GM21367 (cell line): ENCODE measurements around the gene ABCC5.
"Not testable (repeated sequence)": the region's sequence is repeated elsewhere in the genome, so short reads cannot be mapped to it uniquely, and the experiment has no call there.

ENCODE experiments used
- ATAC-seq: cut with Tn5 transposase; IDR thresholded peaks from one replicate; pipeline ENCODE4 v1.9.1; 2021; ENCODE audit not compliant: unreplicated experiment

The ABCC5 gene

DNA sequence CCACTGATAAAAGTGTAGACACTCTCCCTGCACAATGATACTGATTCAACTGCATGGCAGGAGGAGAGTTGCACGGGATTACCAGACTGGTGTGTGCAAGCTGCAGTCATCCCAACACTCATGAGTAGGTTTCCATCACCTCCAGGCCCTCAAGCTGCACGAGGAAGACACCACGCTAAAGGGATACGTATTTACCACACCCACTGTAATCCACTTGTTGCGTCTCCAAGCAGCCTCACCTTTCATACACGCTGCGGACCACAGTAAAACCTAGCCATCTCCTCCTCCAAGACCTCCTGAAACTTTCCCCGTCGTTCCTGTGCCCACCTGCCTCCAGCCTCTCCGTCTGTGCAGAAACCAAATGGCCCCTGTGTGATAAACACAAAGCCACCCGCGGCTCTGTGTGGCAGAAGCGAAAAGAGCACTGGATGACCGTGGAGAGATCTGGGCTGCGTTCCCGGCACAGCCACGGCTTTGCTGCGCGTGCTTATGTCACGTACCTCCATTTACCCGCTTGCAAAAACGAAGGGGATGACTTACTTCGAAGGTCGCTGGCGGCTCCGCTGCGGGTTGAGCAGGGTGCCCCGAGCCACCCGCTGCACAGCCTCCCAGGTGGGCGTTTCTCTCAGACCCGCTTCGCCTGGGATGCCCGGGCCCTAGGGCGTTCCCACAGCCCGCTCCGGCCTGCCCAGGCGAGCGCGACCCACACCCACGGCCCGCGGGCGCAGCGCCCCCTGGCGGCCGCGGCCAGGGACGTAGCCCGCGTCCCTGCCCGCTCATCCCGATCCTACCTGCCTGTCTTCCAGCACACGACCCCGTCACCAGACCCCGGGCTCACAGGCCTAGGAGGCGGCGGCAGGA, 643 bp downstream of the ABCC5 start:
- ATAC-seq, result peak; percentile 58

DNA sequence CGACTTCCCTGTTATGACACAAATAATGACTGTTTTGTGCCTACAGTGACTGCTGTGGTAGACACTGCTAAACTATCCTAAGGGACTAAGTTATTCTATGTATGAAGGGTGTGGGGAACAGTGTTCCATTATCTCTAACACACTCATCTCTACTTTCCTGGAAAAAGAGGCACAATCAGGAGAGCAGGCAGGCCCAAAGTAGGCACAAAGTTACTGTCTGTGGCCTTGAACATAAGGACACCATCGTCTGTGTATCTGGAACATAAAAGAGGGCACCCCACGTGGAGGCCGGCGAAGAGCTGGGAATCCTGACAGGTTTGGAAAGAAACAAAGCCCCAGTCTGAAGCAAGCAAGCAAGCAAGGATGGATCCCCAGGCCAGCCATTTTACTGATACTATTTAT, 1.5 kb downstream of the ABCC5 start:
- no peak for ATAC-seq

DNA sequence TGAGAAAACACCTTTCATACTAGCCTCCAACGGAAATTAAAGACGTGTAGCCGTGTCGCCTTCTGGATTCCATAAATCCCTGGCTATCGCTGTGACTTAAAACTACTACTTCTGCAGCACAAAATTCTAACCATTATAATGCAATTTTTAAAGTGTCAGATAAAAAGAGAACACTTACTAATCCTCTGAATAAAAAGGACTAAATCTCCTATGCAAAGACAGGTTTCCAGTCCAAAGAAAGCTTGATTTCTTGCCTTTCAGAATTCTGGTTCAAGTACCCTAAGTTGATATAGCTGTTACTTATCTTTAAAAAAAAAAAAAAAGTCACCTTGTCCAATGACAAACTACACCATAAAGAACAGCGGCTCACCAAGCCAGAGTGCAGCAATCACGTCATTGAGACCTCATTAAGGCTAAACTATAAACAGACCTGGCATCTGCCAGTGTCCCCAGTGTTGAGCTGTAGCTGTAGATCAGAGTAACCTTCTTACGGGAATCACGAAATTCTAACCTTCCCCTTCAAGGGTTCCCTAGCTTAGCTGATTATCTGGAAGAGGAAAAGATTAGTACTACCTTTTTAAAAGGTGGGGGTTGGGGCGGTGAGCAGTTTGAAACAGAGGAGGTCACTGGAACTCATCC, 2.2 kb downstream of the ABCC5 start:
- no peak for ATAC-seq

DNA sequence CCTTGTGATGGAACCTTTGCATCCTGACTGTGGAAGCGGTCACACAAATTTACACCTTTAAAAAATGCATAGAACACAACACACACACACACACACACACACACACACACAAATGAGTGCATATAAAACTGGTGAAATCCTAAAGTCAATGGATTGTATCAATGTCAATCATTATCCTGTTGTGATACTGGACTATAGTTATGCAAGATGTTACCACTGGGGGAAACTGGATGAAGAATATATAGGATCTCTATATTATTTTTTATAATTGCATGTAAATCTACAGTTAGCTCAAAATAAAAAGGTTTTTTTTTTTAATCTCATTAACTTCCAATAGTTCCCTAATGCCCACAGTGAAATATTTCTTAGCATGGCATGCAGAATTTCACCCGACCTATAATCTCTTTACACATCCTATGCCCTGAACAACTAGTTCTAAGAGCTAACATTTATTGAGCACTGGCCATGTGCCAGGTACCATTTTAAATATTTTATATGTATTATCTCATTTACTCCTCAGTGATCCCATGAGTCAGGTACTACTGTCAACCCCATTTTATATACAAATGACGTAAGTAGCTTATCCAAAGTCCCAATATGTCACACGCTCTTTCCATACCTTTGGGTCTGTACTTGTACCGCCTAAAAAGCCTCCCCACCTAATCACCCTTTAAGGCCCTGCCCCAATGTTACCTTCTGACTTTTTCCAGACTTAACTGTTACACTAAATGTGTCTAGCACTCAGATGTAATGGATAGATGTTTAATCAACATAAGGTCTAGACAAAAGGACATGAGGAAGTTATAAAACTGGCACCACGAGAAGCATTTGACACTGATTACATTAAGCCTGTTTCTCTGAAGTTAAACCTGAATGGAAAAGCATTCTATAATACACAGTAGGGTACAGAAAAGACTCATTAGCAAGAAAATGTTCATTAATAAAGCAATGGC, 5.5 kb downstream of the ABCC5 start:
- no peak for ATAC-seq

DNA sequence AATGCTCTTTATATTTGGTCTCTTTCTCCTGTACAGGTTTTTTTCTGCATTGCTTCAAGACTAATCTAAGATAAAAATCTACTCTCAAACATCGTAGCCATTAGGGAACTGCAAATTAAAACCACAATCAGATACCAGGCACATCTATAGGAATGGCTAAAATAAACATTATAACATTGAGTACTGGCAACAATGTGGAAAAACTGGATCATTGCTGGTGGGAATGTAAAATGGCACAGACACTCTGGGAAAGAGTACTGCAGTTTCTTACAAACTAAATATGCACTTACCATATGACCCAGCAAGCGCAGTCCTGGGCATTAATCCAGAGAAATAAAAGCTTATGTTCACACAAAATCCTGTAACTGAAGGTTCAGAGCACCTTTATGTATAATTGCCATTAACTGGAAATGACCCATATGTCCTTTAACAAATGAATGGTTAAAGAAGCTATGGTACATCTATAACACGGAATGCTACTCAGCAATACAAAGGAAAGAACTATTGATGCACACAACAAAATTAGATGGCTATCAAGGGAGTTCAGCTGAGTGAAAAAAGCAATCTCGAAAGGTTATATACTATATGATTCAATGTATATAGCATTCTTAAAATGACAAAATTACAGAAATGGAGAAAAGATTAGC, 6.3 kb downstream of the ABCC5 start:
- no peak for ATAC-seq

DNA sequence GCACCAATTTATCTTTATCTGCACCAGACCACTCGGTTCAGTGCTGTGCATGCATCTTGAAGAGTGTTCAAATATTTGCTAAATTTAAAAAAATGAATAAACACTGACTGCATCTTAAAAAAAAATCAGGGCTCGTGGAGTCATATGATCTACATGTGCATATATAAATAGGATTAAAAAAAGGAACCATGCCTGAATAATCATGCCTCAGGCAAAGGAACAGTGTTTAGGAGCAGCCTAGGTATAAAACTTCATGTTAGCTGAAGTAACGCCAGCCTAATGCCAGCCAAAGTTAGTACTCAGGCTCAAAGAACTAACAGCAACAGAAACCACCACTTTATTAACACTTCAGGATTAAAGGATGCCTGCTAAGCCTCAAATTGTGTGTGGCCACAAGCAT, 9.5 kb downstream of the ABCC5 start:
- ATAC-seq, result no peak

DNA sequence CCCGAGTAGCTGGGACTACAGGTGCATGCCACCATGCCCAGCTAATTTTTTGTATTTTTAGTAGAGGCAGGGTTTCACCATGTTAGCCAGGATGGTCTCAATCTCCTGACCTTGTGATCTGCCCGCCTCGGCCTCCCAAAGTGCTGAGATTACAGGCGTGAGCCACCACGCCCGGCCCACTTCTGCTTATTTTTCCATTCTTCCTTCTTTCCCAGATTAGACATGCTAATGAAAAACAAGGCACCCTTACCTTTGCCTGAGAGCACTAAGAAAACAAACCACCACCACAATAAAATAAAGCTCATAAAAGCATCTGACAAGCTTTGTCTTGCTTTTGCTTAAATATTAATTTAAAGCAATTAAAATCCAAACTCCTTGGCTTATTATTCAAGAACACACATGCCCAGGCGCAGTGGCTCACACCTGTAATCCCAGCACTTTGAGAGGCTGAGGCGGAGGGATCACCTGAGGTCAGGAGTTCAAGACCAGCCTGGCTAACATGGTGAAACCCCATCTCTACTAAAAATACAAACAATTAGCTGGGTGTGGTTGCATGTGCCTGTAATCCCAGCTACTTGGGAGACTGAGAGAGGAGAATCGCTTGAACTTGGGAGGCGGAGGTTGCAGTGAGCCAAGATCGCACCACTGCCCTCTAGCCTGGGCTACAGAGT, 10.4 kb downstream of the ABCC5 start:
- not testable (repeated sequence) for ATAC-seq

DNA sequence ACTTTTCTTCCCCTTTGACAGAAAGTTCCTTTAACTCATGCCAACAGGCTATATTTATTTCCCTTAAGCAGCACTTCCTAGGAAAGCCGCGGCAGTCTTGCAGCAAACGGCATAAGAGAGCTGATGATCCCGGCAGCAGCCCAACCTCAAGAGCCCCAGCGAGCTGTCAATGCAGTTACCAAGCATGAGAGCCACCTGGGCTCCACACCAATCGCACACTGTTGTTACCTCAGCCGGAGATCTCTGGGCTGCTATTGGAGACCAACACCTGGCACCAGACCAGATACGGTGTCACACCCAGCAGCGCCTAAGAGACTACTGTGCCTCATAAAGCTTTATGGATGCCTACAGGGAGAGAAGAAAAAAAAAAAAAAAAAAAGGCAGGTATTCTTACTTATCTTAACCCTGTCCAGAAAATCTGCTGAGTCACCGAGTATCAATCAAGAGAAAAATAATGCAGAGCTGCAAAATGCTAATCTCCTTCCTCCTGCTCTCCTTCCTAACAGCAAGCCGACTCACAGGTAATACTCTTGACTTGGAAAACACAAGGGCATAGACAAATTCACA, 11.7 kb downstream of the ABCC5 start:
- ATAC-seq, result peak; percentile 71

DNA sequence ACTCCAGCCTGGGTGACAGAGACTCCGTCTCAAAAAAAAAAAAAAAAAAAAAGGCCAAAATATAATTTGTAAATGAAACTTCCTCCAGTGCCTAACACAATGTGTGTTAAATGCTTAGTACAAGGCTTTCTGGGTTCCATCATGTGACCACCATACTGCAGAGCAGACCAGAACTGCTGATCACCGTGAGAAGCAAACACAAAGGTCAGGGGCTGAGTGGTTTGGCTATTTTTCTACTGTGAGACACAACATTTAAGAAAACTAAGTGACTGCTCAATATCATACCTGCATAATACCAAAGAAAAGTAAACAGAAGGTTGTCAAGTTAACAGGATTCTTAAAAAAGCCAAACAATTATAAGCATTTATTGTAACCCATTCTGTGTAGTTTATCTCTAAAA, 13.2 kb downstream of the ABCC5 start:
- no peak for ATAC-seq

DNA sequence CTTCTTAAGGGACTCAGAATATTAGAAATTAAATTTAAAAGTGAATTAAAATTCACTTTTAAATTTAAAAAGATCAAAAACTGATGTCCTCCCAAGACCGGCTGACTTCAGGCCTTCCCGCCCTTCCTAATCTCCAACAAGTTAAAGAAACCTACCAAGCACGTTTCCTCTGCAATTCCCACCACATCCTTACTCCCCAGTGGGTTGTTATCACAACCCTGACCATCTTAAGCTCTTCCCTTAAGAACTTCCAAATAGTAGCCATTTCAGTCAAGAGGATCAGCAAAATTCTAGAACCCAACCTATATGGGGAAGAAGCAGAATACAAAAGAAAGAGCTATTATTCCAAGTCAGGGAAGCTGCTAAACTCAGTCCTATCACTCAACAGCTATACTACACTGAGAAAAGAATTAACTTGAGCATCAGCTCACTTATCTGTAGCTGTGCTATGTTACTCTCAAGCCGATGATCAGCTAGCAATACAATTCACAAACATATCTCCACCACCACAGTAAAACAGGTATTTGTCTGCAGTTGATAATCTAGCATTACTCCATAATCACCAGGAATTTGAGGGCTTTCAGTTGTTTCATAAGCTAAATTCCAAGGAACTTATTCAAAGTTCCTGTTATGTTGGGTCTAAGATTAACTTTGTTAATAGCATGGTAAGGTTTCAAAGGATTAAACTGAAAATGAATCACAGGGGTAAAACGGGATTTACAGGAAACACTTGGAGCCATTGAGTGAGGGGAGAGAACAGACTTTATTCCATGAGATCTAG, 14.3 kb downstream of the ABCC5 start:
- no peak for ATAC-seq

DNA sequence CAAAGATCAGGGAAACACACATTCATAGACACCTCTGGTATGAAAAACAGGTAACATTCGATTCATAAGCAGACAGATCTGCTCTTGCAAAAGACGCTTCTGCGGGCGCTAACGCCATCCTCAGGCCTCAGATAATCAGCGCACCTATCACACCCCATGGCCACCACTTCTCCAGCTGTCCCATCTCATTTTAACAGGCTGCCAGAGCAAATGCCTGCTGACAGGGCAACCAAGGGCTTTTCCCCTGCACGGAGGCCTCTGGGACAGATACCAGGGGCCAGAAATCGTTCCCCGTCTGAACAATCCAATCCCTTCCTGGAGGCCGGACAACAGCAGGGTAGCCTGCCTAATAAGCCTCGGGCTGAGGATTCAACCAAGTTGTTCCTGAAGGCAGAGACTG, 15.2 kb downstream of the ABCC5 start:
- no peak for ATAC-seq

DNA sequence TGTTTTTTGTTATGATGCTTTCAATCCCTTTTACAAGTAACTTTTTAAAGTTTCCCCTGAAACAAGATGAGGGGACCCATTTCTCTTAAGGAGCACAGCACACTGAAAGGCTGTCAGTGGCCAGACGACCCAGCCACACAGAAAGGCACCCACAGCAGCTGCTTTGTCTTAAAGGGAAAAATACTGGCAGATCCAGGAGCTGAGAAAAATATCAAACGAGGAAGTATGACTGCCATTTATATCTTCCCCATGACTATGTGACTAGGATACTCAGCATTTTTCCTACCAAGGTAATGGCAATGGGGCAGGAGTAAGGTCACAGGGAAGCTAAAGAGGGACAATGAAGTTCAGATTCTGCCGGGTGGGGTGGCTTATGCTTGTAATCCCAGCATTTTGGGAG, 15.9 kb downstream of the ABCC5 start:
- ATAC-seq, result no peak

DNA sequence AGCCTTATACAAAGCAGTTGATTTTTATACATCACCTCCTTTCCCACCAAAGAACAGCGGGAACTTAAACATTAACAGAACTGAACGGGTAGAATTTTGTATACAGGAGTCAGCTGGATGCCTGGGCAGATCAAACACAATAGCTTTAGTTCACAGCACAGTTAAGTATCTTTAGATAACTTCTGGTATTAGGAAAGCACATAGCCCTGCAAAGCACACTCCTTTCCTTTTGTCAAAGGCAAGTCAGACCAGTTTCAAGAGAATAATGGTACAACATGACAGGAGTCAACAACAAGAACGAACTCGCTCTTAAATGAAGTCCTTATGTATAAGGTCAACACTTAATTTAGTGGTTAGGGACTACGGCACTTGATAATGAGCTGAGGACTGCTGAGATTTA, 26.3 kb downstream of the ABCC5 start:
- ATAC-seq, result no peak

DNA sequence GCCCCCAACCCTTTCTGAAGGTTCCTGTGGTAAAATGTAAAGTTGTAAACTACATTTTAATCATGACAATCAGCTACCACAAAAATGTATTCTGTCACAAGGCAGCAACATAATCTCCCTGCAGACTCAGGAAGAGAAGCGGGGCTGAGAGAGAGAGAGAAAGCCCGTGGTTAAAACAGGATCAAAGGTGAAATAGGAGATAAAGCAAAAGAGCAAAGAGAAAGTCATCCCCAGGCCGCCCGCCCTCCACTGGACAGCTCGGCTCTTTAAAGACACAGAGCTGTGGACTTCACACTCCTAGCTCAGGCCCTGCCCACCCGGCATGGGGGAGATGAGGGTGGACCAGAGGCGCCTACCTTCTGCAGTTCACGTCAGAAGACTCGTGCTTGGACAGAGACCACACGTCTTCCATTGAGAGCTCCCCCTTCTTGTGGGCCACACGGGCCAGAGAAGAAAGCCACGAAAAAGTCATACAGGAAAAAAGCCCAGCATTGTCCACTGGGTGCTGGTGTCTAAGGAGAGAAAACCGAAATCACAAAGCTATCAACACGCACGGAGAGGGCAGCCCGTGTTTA, 29.4 kb downstream of the ABCC5 start:
- no peak for ATAC-seq

DNA sequence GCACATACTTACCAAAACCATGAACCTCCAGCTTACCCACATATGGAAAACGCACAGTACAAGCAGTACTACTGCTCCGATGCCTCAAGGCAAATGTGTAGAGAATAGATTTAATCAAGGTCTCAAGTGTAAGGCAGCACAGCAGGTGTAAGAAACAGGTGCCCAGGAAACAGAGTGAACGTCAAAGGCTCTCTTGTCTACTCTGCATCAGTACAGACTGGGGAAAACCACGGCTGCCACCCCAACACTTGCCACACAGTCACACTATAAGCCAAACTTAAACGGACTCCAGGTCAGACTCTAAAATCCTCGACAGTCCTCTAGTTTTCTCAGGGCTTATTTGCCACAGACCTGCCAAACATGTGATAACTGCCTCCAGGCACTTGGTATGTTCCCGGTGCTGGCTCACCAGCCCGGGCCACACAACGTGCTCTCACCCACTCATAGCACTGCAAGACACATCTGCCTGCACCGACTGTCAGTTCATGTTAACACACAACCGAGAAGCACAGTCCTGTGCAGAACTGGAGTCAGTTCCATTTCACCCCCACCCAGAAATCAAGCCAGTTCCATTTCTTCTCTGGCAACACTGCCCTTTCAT, 30.6 kb downstream of the ABCC5 start:
- no peak for ATAC-seq

DNA sequence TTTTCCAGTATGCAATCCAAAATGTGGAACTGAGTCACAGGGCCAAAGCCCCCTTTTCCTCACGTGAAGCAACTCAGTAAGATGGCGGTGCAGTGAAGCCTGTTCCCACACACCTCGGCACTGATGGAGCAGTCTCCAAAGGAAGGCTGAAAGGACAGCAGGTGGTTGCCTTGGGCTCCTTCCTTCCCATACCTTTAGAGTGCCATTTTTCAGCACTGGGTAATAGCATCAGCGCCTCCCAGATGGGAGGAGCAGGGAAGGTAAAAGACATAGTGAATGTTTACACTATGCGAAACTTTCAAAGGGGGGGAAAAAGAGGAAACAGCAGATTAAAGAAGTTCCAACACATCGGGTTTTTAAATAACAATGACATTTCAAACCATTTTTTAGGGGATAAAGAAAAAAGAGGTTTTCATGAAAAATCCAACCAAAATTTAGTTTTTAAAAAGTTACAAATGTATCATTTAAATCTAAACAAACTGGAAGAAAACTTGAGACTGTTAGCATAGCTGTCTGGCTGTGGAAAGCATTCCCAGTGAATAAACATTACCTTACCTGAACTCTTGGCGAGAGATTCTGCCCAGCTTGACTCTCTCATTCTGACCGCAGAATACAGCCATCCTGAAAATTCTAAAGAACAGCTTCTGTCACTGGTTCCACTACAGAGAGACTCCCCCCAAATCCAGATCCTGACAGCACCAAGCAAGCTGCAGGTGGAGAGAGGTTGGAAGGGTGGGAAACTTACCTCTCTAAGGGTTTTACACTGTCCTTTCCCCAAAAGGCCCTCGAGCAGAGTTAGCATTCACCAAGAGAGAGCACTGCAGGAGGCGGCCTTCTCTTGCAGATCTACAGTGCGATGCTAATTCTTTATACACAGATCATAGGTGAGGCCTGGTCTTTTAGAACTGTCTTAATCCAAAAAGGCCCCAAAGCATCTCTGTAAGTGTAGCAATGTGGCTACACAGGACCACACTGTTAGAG, 32.6 kb downstream of the ABCC5 start:
- no peak for ATAC-seq

DNA sequence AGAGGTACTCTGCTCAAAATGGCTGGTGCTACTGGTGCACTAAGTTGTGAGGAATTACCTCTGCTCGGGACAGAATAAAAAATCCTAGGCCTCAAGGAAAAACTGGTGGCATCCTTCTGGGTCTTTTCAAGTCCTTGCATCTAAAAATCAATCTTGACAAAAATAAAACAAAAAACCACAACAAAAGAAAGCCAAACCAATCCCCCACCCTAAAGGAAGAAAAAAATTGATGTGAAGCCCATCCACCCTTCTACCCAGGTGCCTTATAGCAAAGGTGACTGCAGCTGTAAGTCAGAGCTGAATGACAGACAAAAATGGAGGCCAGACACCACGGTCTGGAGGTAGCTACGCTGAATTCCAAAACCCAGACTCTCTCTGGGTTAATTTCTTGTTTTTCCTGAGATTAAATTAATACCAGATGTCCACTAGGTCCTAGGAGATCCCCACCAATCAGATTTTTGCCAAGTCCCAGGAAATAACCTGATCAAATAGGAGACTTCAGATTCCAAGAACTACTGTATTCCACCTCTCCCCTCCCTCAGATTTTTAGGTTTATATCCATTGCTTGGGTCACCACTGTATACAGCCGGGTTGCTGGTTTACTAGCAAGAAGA, 33.5 kb downstream of the ABCC5 start:
- ATAC-seq, result no peak
